ENCODE data around the gene KLHL25. TPM values are rescaled to one million over a fixed set of nuclear protein-coding genes. Genes with fewer than 3 reads are reported as not detected.

Gene KLHL25
- total and polyA plus RNA-seq, 2 of the 13 experiments (the other 11 are each of a cell fraction or from before 2014, with no cell fraction given) = 3.7 to 8.2 TPM

DNA sequence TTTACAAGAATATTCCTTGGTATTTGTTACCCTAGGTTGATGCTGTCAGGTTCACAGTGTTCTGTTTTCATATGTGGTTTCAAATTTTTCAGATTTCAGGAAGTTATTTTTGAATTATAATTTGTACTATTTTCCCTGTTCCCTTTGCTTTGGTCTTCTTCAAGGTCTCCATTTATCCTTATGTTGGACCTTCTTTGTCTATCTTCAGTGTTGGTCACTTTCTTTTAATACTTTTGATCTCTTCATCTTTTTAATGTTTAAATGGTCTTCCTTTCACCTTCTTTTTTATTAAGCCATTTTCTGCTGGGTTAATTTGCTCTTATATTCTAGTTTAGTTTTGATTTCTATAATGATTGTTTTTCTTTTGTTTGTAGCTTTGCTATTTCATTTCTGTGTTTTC is 61.3 kb downstream of the KLHL25 start:
- Histone ChIP-seq H3K79me2 (ENCODE audit: insufficient read depth, low read length) (no peaks in the 10 kb centered on the region), H3K27ac (ENCODE audit: extremely low read length, insufficient read depth, low read length) (no peak overlapping the region), H3K9ac (ENCODE audit: insufficient read depth, low read depth, low read length) (no peak overlapping the region), H2AFZ (ENCODE audit: low read length) (no peak overlapping the region), H3K4me1 (ENCODE audit: insufficient read depth, low read length) (no peaks in the 10 kb centered on the region), H4K20me1 (ENCODE audit: insufficient read depth, low read length) (no peaks in the 10 kb centered on the region), H3K36me3 (replicated peaks in 1 of 2; ENCODE audit: control insufficient read depth in 1 of 2, insufficient read depth in 2 of 2, low read length in 2 of 2) (peaks cover 7 to 45% of the 10 kb centered on the region in 2 experiments; a peak in 4 of 5 replicates), H3K9me3 (ENCODE audit: low read length) (peaks cover 16% of the 10 kb centered on the region), H3K4me2 (ENCODE audit: low read depth, low read length) (no peak overlapping the region), H3K4me3 (replicated peaks in 1 of 3; ENCODE audit: insufficient read depth in 1 of 3, low read depth in 2 of 3, low read length in 3 of 3) (no peak overlapping the region), H3K27me3 (ENCODE audit: control insufficient read depth in 1 of 2, insufficient read depth in 2 of 2, low read length in 2 of 2) (no peaks in the 10 kb centered on the region)
- intact Hi-C loops (cut with micrococcal nuclease; ENCODE audit: unreplicated experiment) = no loop called here
- no TSS peak for BruUV-seq (replicated peaks)
- ChIA-PET CTCF (ENCODE audit: low intra/inter-chr PET ratio, low total read pairs) (no interaction called here), POLR2A (no interaction called here)
- no peak for FAIRE-seq
- no peak for ATAC-seq
- DNase-seq (ENCODE audit: low spot score) = no peak
- in situ Hi-C loops (cut with HindIII; ENCODE audit: extremely low pct_ligation_motif_present, low pct_unique_long_range_greater_than_20kb) = no loop called here
- no peak for TF ChIP-seq ZNF567 (CRISPR knock-in tag; IDR thresholded peaks at IDR 0.05; ENCODE audit: borderline replicate concordance)
- no peak for TF ChIP-seq SMAD1 (CRISPR knock-in tag; IDR thresholded peaks at IDR 0.05; ENCODE audit: borderline replicate concordance, low read depth)
- TF ChIP-seq ZKSCAN1 (IDR thresholded peaks at IDR 0.05; ENCODE audit: low read length) = no peak
- TF ChIP-seq SP4 (CRISPR knock-in tag; IDR thresholded peaks at IDR 0.05) = no peak
- no peak for TF ChIP-seq ZNF251 (CRISPR knock-in tag; IDR thresholded peaks at IDR 0.05)
- TF ChIP-seq, protein P1, sequence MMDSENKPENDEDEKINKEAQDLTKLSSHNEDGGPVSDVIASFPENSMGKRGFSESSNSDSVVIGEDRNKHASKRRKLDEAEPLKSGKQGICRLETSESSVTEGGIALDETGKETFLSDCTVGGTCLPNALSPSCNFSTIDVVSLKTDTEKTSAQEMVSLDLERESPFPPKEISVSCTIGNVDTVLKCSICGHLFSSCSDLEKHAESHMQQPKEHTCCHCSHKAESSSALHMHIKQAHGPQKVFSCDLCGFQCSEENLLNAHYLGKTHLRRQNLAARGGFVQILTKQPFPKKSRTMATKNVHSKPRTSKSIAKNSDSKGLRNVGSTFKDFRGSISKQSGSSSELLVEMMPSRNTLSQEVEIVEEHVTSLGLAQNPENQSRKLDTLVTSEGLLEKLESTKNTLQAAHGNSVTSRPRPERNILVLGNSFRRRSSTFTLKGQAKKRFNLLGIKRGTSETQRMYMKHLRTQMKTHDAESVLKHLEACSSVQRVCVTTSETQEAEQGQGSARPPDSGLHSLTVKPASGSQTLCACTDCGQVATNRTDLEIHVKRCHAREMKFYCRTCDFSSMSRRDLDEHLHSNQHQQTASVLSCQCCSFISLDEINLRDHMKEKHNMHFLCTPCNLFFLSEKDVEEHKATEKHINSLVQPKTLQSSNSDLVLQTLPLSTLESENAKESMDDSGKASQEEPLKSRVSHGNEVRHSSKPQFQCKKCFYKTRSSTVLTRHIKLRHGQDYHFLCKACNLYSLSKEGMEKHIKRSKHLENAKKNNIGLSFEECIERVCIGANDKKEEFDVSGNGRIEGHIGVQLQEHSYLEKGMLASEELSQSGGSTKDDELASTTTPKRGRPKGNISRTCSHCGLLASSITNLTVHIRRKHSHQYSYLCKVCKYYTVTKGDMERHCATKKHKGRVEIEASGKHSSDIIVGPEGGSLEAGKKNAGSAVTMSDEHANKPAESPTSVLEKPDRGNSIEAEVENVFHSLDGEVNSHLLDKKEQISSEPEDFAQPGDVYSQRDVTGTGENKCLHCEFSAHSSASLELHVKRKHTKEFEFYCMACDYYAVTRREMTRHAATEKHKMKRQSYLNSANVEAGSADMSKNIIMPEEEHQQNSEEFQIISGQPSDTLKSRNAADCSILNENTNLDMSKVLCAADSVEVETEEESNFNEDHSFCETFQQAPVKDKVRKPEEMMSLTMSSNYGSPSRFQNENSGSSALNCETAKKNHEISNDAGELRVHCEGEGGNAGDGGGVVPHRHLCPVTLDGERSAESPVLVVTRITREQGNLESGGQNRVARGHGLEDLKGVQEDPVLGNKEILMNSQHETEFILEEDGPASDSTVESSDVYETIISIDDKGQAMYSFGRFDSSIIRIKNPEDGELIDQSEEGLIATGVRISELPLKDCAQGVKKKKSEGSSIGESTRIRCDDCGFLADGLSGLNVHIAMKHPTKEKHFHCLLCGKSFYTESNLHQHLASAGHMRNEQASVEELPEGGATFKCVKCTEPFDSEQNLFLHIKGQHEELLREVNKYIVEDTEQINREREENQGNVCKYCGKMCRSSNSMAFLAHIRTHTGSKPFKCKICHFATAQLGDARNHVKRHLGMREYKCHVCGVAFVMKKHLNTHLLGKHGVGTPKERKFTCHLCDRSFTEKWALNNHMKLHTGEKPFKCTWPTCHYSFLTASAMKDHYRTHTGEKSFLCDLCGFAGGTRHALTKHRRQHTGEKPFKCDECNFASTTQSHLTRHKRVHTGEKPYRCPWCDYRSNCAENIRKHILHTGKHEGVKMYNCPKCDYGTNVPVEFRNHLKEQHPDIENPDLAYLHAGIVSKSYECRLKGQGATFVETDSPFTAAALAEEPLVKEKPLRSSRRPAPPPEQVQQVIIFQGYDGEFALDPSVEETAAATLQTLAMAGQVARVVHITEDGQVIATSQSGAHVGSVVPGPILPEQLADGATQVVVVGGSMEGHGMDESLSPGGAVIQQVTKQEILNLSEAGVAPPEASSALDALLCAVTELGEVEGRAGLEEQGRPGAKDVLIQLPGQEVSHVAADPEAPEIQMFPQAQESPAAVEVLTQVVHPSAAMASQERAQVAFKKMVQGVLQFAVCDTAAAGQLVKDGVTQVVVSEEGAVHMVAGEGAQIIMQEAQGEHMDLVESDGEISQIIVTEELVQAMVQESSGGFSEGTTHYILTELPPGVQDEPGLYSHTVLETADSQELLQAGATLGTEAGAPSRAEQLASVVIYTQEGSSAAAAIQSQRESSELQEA (CRISPR knock-in tag; IDR thresholded peaks at IDR 0.05; ENCODE audit: not compliant biosample characterization) = no peak
- TF ChIP-seq, protein P2, sequence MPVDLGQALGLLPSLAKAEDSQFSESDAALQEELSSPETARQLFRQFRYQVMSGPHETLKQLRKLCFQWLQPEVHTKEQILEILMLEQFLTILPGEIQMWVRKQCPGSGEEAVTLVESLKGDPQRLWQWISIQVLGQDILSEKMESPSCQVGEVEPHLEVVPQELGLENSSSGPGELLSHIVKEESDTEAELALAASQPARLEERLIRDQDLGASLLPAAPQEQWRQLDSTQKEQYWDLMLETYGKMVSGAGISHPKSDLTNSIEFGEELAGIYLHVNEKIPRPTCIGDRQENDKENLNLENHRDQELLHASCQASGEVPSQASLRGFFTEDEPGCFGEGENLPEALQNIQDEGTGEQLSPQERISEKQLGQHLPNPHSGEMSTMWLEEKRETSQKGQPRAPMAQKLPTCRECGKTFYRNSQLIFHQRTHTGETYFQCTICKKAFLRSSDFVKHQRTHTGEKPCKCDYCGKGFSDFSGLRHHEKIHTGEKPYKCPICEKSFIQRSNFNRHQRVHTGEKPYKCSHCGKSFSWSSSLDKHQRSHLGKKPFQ (CRISPR knock-in tag; IDR thresholded peaks at IDR 0.05; ENCODE audit: insufficient replicate concordance) = no peak
- no peak for TF ChIP-seq ZNF232 (CRISPR knock-in tag; IDR thresholded peaks at IDR 0.05; ENCODE audit: borderline replicate concordance)
- no peak for TF ChIP-seq SMARCE1 (IDR thresholded peaks at IDR 0.05; ENCODE audit: borderline replicate concordance)
- TF ChIP-seq ZNF557 (CRISPR knock-in tag; IDR thresholded peaks at IDR 0.05) = no peak
- no peak for TF ChIP-seq REPIN1 (CRISPR knock-in tag; IDR thresholded peaks at IDR 0.05; ENCODE audit: borderline replicate concordance, low read depth)
- TF ChIP-seq ZBTB20 (CRISPR knock-in tag; IDR thresholded peaks at IDR 0.05; ENCODE audit: borderline replicate concordance, low read depth) = no peak
- no peak for TF ChIP-seq ZNF230 (CRISPR knock-in tag; IDR thresholded peaks at IDR 0.05)
- no peak for TF ChIP-seq FOXM1 (CRISPR knock-in tag; IDR thresholded peaks at IDR 0.05)

Data from HepG2 (cell line).